ENCODE measurements around the gene SYMPK. TPM values are rescaled to one million over a fixed set of nuclear protein-coding genes. Genes with fewer than 3 reads are reported as not detected.

Gene SYMPK
- polyA plus RNA-seq, 1 donor = 75.1 TPM

GRCh38 chr19:45766869-45767346, 96.0 kb downstream of the SYMPK start:
- DNase-seq = no peak

- no peak for DNase-seq
Measured at GRCh38 chr19:45766296-45766868, 96.6 kb downstream of the SYMPK start.

- no peak for DNase-seq
Measured at GRCh38 chr19:45765702-45766295, 97.1 kb downstream of the SYMPK start.

Other genes with a start within 250 kb of the SYMPK start
- gene EML2, start 223.8 kb downstream of the SYMPK start, polyA plus RNA-seq (ENCODE audit: insufficient read length) = 23.0 TPM
- 0.85 TPM for gene GIPR, start 194.9 kb downstream of the SYMPK start, polyA plus RNA-seq (ENCODE audit: insufficient read length)
- 253 TPM for gene SNRPD2, start 171.2 kb downstream of the SYMPK start, polyA plus RNA-seq (ENCODE audit: insufficient read length)
- 9.6 TPM for gene QPCTL, start 170.5 kb downstream of the SYMPK start, polyA plus RNA-seq (ENCODE audit: insufficient read length)
- gene FBXO46, start 132.3 kb downstream of the SYMPK start, polyA plus RNA-seq (ENCODE audit: insufficient read length) = 16.3 TPM
- gene MEIOSIN, start 129.7 kb downstream of the SYMPK start, polyA plus RNA-seq (ENCODE audit: insufficient read length) = not detected
- 12.2 TPM for gene SIX5, start 93.9 kb downstream of the SYMPK start, polyA plus RNA-seq (ENCODE audit: insufficient read length)
- gene DMPK, start 80.7 kb downstream of the SYMPK start, polyA plus RNA-seq (ENCODE audit: insufficient read length) = 71.9 TPM
- gene DMWD, start 70.3 kb downstream of the SYMPK start, polyA plus RNA-seq (ENCODE audit: insufficient read length) = 36.6 TPM
- not detected for gene RSPH6A, start 47.8 kb downstream of the SYMPK start, polyA plus RNA-seq (ENCODE audit: insufficient read length)
- 0.12 TPM for gene FOXA3, start 1.2 kb upstream of the SYMPK start, polyA plus RNA-seq (ENCODE audit: insufficient read length)
- gene IRF2BP1, start 23.0 kb upstream of the SYMPK start, polyA plus RNA-seq (ENCODE audit: insufficient read length) = 14.5 TPM
- gene MYPOP, start 39.5 kb upstream of the SYMPK start, polyA plus RNA-seq (ENCODE audit: insufficient read length) = 4.0 TPM
- gene NANOS2, start 51.6 kb upstream of the SYMPK start, polyA plus RNA-seq (ENCODE audit: insufficient read length) = not detected
- 4.1 TPM for gene NOVA2, start 110.7 kb upstream of the SYMPK start, polyA plus RNA-seq (ENCODE audit: insufficient read length)
- 11.7 TPM for gene CCDC61, start 132.3 kb upstream of the SYMPK start, polyA plus RNA-seq (ENCODE audit: insufficient read length)
- 0.32 TPM for gene PGLYRP1, start 159.9 kb upstream of the SYMPK start, polyA plus RNA-seq (ENCODE audit: insufficient read length)
- 0.58 TPM for gene IGFL4, start 177.9 kb upstream of the SYMPK start, polyA plus RNA-seq (ENCODE audit: insufficient read length)

Measured in left kidney (tissue), 2 donors.